GM19025 (cell line): ENCODE data around the gene TMEM98.
"Not testable (repeated sequence)": the region's sequence is repeated elsewhere in the genome, so short reads cannot be mapped to it uniquely, and the experiment has no call there.

ENCODE experiments used
- ATAC-seq: cut with Tn5 transposase; IDR thresholded peaks from one replicate; pipeline ENCODE4 v1.9.1; 2021; ENCODE audit warnings: mild to moderate bottlenecking, low read depth, moderate library complexity; ENCODE audit not compliant: unreplicated experiment

The TMEM98 gene

GRCh38 chr17:32940706-32941390, 12.9 kb downstream of the TMEM98 start:
- ATAC-seq: no peak

GRCh38 chr17:32941419-32942032, 13.6 kb downstream of the TMEM98 start:
- no peak for ATAC-seq

GRCh38 chr17:32943206-32943605, 15.3 kb downstream of the TMEM98 start:
- no peak for ATAC-seq

GRCh38 chr17:32943647-32944191, 15.8 kb downstream of the TMEM98 start:
- no peak for ATAC-seq

GRCh38 chr17:32944248-32945020, 16.5 kb downstream of the TMEM98 start:
- no peak for ATAC-seq

- no peak for ATAC-seq
Measured at GRCh38 chr17:32946375-32947135, 18.6 kb downstream of the TMEM98 start.

- no peak for ATAC-seq
Measured at GRCh38 chr17:32947736-32948135, 19.8 kb downstream of the TMEM98 start.

GRCh38 chr17:32949181-32949580, 21.2 kb downstream of the TMEM98 start:
- no peak for ATAC-seq

GRCh38 chr17:32952491-32952890, 24.5 kb downstream of the TMEM98 start:
- ATAC-seq: not testable (repeated sequence)

- ATAC-seq: no peak
Measured at GRCh38 chr17:32953045-32953444, 25.1 kb downstream of the TMEM98 start.

- ATAC-seq: no peak
Measured at GRCh38 chr17:32953857-32954256, 25.9 kb downstream of the TMEM98 start.

GRCh38 chr17:32954477-32954876, 26.5 kb downstream of the TMEM98 start:
- ATAC-seq: no peak

GRCh38 chr17:32955155-32955554, 27.2 kb downstream of the TMEM98 start:
- no peak for ATAC-seq

- ATAC-seq: no peak
Measured at GRCh38 chr17:32956240-32956970, 28.5 kb downstream of the TMEM98 start.

- ATAC-seq: no peak
Measured at GRCh38 chr17:32958418-32958817, 30.5 kb downstream of the TMEM98 start.

GRCh38 chr17:32960815-32961214, 32.9 kb downstream of the TMEM98 start:
- no peak for ATAC-seq

- ATAC-seq: no peak
Measured at GRCh38 chr17:32962320-32962711, 34.4 kb downstream of the TMEM98 start.

- no peak for ATAC-seq
Measured at GRCh38 chr17:32964541-32964940, 36.6 kb downstream of the TMEM98 start.

- not testable (repeated sequence) for ATAC-seq
Measured at GRCh38 chr17:32969231-32969630, 41.3 kb downstream of the TMEM98 start.

GRCh38 chr17:32970281-32970680, 42.3 kb downstream of the TMEM98 start:
- ATAC-seq: no peak
